ENCODE measurements around the gene TRAPPC12. TPM values are rescaled to one million over a fixed set of nuclear protein-coding genes. Genes with fewer than 3 reads are reported as not detected.
"Not testable (repeated sequence)": the region's sequence is repeated elsewhere in the genome, so short reads cannot be mapped to it uniquely, and the experiment has no call there.

TRAPPC12 gene
- total RNA-seq, 1 donor from 2014 or later = 78.9 TPM

- DNase-seq (ENCODE audit: low spot score) = peak; percentile 81
Measured at GRCh38 chr2:3430740-3431490, 51.4 kb downstream of the TRAPPC12 start.

DNA sequence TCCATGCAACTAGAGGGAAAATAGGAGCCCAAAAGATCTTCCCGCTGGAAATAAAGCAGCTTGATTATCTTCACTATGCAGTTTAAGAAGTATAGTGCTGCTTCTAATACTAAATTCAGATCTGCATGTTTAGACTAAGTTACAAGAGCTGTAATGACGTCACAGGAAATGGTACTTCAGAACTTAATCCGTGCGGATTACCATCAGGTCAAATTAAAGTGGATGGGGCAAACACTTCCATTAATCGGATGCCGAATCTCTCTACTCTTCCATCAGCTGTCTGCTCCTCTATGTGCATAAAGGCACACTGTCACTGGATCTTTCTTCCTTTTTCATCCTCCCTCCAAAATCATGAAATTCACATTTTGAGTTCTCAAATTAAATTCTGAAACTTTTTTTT lies 52.6 kb downstream of the TRAPPC12 start:
- no peak for DNase-seq (ENCODE audit: low spot score)

DNA sequence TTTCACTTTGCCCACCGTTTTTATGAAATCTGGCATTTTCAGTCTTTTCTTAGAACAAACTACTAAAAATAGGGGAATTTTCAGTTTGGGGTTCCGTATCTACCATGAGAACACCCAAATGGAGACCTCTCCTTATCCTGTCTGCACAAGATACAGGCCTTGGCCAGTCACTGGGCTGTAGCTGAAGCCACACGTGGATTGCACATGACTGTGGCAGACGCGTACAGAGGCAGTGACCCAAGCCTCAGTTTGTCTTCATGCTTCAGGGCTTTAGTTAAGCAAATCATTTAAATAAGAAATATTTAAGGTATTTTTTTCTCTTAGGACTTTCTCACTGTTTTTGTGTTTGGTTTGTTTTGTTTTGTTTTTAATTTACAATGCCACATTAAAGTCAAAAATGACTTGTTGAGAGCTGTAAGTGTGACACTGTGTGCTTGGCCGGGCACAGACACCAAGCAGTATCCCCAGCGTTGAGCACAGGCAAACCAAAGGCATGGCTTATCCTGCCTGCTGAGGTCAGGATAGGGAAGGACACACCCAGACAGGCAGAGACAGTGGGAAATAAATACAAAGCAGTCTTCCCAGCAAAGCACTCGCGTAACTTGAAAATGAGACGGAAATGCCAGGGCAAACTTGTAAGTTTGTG lies 53.3 kb downstream of the TRAPPC12 start:
- no peak for DNase-seq (ENCODE audit: low spot score)

DNA sequence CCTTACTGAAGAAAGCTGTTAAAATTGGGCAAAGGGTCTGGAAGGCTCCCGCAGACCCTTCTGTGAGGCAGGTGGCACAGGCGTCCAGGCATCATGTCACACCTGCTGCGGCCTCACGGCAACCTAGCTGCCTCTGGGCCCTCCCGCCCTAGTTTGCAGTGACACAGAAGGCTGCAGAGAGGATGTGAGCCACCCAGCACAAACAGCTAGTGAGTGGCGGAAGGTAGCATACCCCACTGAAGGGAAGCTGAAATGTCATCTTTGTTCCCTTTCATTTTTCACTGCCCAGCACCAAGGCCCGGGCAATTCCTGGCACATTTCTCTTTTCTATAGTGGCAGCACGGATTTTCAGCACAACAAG lies 53.8 kb downstream of the TRAPPC12 start:
- peak; percentile 60 for DNase-seq (ENCODE audit: low spot score)

- DNase-seq (ENCODE audit: low spot score) = peak; percentile 65
Measured at GRCh38 chr2:3433776-3434400, 54.4 kb downstream of the TRAPPC12 start.

- DNase-seq (ENCODE audit: low spot score) = no peak
Measured at GRCh38 chr2:3434654-3435053, 55.2 kb downstream of the TRAPPC12 start.

GRCh38 chr2:3435445-3435844 lies 56.0 kb downstream of the TRAPPC12 start:
- DNase-seq (ENCODE audit: low spot score) = no peak

DNA sequence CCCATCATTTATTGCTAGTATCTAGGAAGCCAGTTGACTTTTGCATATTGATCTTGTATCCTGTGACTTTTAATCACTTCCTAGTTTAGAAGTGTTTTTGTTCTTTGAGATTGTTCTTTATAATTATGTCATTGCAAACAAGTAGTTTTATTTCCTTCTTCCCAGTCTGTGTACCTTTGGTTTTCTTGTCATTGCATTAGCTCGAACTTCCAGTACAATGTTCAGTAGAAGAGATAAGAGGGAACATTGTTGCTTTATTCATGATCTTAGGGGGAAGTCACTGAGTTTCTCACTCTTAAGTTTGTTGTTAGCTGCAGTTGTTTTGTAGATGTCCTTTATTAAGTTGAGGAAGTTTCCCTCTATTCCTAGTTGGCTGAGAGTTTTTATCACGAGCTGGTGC lies 61.0 kb downstream of the TRAPPC12 start:
- DNase-seq (ENCODE audit: low spot score) = no peak

DNA sequence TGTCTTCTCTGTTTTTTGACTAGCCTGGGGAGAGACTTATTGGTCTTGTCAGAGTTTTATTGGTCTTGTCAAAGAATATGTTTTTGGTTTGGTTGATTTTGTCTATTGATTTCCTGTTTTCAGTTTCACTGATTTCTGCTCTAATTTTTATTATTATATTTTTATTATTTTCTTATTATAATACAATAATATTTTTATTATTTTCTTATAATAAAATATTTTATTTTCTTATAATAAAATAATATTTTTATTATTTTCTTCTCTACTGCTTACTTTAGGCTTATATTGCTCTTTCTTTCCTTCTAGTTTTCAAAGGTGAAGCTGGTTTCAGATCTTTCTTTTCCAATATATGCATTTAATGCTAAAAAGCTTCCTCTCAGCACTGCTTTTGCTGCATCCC lies 62.0 kb downstream of the TRAPPC12 start:
- DNase-seq (ENCODE audit: low spot score) = no peak

DNA sequence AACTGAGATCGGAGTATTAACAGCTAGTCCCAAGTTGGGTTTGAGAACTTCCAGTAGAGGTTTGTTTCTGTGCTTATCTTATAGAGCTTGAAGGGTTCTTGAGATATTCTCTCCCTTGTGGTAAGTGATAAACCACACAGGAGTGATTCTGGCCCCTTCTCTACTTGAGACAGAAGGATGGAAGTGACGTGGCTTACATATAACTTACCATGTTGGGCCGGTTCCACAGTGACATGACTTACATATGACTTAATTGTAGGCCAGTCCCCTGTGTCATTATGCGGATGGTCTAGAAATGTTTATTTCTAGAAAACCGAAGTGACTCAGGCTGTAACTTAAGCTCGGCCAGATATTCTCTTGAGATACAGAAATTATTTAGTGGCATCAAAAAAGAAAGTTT lies 62.7 kb downstream of the TRAPPC12 start:
- DNase-seq (ENCODE audit: low spot score) = no peak

- DNase-seq (ENCODE audit: low spot score) = peak; percentile 77
Measured at GRCh38 chr2:3443083-3443482, 63.6 kb downstream of the TRAPPC12 start.

- peak; percentile 67 for DNase-seq (ENCODE audit: low spot score)
Measured at GRCh38 chr2:3443506-3444084, 64.1 kb downstream of the TRAPPC12 start.

- no peak for DNase-seq (ENCODE audit: low spot score)
Measured at GRCh38 chr2:3445891-3446290, 66.4 kb downstream of the TRAPPC12 start.

DNA sequence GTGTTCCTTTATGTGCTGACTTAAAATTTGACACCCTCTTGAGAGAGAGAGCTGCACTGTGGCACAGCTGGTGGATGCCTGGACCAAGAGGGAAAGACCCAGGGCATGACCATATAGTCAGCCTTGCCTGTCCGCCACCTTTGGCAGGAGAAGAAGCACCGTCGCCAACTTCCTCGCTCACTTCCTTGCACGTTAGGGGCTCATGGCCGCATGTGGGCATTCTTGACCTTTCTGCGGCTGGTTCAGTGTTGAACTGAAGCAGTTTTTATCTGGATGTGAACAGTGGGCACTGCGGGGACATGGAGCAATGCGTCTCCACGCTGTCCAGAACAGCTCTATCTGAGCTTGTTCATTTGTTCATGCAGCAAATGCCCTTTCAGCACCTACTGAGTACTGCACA lies 66.9 kb downstream of the TRAPPC12 start:
- DNase-seq (ENCODE audit: low spot score) = peak; percentile 73

GRCh38 chr2:3447186-3447585 lies 67.7 kb downstream of the TRAPPC12 start:
- not testable (repeated sequence) for DNase-seq (ENCODE audit: low spot score)

DNA sequence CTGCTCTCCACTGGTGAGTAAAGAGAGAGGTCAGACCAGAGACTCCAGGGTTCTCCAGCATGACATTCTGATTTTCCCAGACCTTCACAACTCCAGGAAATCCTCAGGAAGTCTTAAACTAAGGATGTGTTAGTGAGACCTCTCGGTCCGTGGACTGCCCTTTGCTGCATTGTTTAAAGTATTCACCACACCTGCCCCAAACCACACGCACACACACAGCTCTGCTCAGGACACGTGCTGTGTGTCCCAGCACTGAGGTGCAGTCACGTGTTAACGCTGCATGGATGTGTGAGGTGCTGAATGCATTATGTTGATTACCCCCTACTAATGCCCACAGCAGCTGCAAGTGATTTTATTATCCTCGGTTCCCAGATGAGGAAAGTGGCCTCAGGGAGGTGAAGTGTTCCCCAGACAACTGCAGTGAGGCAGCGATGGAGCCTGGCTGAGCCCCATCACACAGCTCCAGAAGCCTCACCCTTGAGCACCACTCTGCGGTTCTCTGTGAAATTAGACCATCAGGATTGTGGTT lies 68.4 kb downstream of the TRAPPC12 start:
- DNase-seq (ENCODE audit: low spot score) = peak; percentile 62

GRCh38 chr2:3448441-3448911 lies 69.0 kb downstream of the TRAPPC12 start:
- DNase-seq (ENCODE audit: low spot score) = peak; percentile 86

- no peak for DNase-seq (ENCODE audit: low spot score)
Measured at GRCh38 chr2:3449086-3449485, 69.6 kb downstream of the TRAPPC12 start.

- peak; percentile 49 for DNase-seq (ENCODE audit: low spot score)
Measured at GRCh38 chr2:3449936-3450335, 70.4 kb downstream of the TRAPPC12 start.

DNA sequence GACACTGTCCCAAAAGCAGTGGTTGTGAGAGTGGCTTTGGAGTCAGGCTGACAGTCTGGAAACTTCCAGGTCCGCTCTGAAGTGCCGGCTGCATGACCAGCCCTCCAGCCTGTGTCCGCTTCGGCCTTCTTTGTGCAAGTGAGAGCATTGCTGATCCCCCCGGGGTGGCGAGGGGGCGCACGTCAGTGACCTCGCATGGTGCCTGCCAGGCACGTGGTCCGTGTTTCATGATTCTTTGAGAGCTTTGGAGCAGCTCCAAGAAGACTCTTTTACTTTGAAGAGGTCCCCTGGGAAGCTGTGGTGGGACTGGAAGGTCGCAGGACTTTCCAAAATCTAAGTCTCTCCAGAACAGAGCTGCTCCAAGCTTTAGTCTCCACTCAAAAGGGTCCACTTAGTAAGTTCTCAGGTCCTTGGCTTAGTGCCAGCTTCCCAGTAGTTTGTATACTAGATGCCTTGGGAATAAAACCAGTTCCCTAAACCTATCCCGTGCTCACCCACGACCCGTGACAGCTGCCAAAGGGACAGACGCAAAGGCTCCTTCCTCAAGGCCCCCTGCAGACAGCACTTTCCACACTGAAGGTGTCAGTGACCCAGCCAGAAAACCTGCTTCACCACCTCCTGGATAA lies 71.0 kb downstream of the TRAPPC12 start:
- DNase-seq (ENCODE audit: low spot score) = peak; percentile 60

DNA sequence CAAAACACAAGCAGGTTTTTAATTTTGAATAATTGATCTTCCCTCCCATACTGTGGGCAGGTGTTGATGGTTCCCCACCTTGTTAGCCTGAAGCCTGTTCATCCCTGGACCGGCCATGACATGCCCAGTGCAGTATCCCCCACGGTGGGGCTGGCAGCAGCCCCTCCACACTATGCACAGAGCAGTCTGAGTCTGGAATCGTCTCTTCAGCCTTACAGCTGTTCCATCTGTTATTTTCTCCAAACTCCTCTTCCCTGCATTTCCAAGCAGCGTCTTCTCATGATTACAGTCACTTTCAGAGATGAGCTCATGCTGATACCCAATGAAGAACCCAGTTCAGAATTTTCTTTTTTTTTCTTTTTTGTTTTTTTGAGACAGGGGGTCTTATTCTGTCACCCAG lies 71.7 kb downstream of the TRAPPC12 start:
- no peak for DNase-seq (ENCODE audit: low spot score)
